Measurements from ENCODE around the gene BTBD9. TPM values are rescaled to one million over a fixed set of nuclear protein-coding genes. Genes with fewer than 3 reads are reported as not detected.

The BTBD9 gene
- total RNA-seq, 1 donor from 2014 or later = 18.1 TPM

- no peak for TF ChIP-seq CTCF (IDR thresholded peaks at IDR 0.05)
- Mint-ChIP-seq H3K27ac (ENCODE audit: unreplicated experiment) (no peak overlapping the region), H3K4me3 (ENCODE audit: unreplicated experiment) (no peak overlapping the region), H3K9me3 (ENCODE audit: unreplicated experiment) (peaks cover 3% of the 10 kb centered on the region), H3K36me3 (ENCODE audit: unreplicated experiment) (no peaks in the 10 kb centered on the region), H3K27me3 (ENCODE audit: unreplicated experiment) (no peaks in the 10 kb centered on the region), H3K4me1 (ENCODE audit: unreplicated experiment) (no peaks in the 10 kb centered on the region)
- DNase-seq (ENCODE audit: extremely low spot score, unreplicated experiment) = no peak
These were observed 157.9 kb downstream of the BTBD9 start for GRCh38 chr6:38481851-38482250.

DNA sequence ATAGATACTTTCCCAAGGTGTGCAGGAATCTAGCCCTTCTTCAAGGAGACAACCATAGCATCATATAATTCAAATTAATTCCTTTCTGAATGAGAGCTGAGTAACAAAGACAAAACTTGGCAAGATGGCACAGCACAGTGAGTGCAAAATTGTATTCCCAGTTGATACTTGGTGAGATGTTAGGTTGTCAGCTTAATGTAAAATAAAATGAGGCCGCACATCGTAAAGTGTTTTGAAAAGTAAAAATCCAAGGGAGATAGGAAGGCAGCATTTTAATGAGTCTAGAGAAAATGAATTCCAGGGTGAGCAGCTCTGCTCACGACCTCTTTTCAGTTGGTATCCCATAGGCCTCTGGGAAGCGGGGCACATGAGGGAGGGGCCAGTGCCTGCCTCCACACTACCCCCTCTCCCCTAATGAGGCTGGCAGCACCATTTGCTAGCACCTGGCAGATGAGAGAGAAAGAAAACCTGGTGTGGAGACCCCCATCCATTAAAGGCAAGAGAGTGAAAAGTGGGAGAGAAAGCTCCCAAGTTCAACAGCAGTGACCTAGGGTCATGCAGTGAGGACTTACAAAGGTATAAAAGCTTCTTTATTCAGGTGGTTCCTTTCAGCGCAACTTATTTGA is 158.4 kb downstream of the BTBD9 start:
- Mint-ChIP-seq H3K27ac (ENCODE audit: unreplicated experiment) (no peak overlapping the region), H3K9me3 (ENCODE audit: unreplicated experiment) (peaks cover 3% of the 10 kb centered on the region), H3K4me1 (ENCODE audit: unreplicated experiment) (no peaks in the 10 kb centered on the region), H3K27me3 (ENCODE audit: unreplicated experiment) (no peaks in the 10 kb centered on the region), H3K36me3 (ENCODE audit: unreplicated experiment) (no peaks in the 10 kb centered on the region), H3K4me3 (ENCODE audit: unreplicated experiment) (no peak overlapping the region)
- no peak for DNase-seq (ENCODE audit: extremely low spot score, unreplicated experiment)
- no peak for TF ChIP-seq CTCF (IDR thresholded peaks at IDR 0.05)

DNA sequence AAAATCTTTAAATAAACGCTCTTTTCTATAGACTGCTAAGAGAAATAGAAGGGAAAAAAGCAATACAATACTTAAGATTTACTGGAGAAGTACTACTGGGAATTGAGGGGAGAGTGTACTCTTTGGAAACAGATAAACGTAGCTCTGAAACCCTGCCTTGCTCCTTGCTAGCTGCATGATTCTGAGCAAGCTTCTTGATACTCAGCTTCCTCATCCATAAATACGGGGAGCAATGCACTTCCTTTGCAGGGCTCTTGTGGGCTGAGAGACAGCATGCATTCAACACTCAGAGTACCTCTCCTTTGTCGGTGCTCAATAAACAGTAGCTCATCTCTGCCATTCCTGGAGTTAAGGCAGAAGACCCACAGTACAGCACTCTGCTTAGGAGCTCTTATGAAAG is 159.7 kb downstream of the BTBD9 start:
- Mint-ChIP-seq H3K4me1 (ENCODE audit: unreplicated experiment) (no peaks in the 10 kb centered on the region), H3K36me3 (ENCODE audit: unreplicated experiment) (no peaks in the 10 kb centered on the region), H3K27me3 (ENCODE audit: unreplicated experiment) (no peaks in the 10 kb centered on the region), H3K4me3 (ENCODE audit: unreplicated experiment) (no peak overlapping the region), H3K27ac (ENCODE audit: unreplicated experiment) (no peak overlapping the region), H3K9me3 (ENCODE audit: unreplicated experiment) (no peaks in the 10 kb centered on the region)
- no peak for DNase-seq (ENCODE audit: extremely low spot score, unreplicated experiment)
- no peak for TF ChIP-seq CTCF (IDR thresholded peaks at IDR 0.05)

GRCh38 chr6:38479331-38479730 is 160.4 kb downstream of the BTBD9 start:
- no peaks in the 10 kb centered on the region for H3K36me3 Mint-ChIP-seq (ENCODE audit: unreplicated experiment)
- H3K4me3 Mint-ChIP-seq (ENCODE audit: unreplicated experiment) = no peak overlapping the region
- no peaks in the 10 kb centered on the region for H3K4me1 Mint-ChIP-seq (ENCODE audit: unreplicated experiment)
- no peaks in the 10 kb centered on the region for H3K27me3 Mint-ChIP-seq (ENCODE audit: unreplicated experiment)
- DNase-seq (ENCODE audit: extremely low spot score, unreplicated experiment) = no peak
- no peak overlapping the region for H3K27ac Mint-ChIP-seq (ENCODE audit: unreplicated experiment)
- TF ChIP-seq CTCF (IDR thresholded peaks at IDR 0.05) = no peak
- H3K9me3 Mint-ChIP-seq (ENCODE audit: unreplicated experiment) = no peaks in the 10 kb centered on the region

GRCh38 chr6:38477680-38478260 is 162.0 kb downstream of the BTBD9 start:
- H3K27ac Mint-ChIP-seq (ENCODE audit: unreplicated experiment) = no peak overlapping the region
- H3K4me3 Mint-ChIP-seq (ENCODE audit: unreplicated experiment) = no peak overlapping the region
- H3K9me3 Mint-ChIP-seq (ENCODE audit: unreplicated experiment) = no peaks in the 10 kb centered on the region
- H3K27me3 Mint-ChIP-seq (ENCODE audit: unreplicated experiment) = no peaks in the 10 kb centered on the region
- DNase-seq (ENCODE audit: extremely low spot score, unreplicated experiment) = no peak
- no peaks in the 10 kb centered on the region for H3K36me3 Mint-ChIP-seq (ENCODE audit: unreplicated experiment)
- no peaks in the 10 kb centered on the region for H3K4me1 Mint-ChIP-seq (ENCODE audit: unreplicated experiment)
- no peak for TF ChIP-seq CTCF (IDR thresholded peaks at IDR 0.05)

Measured in osteocyte (in vitro differentiated cells).